NCI-H2029 treated with DMSO at 0.1 percent for 48 hours (cell line): ENCODE results near the gene MARK2.
"Not testable (repeated sequence)": the region's sequence is repeated elsewhere in the genome, so short reads cannot be mapped to it uniquely, and the experiment has no call there.

Source experiments
- DNase-seq: peaks from one replicate; lab custom pipeline; 2025; lab: John Stamatoyannopoulos, UW

MARK2 gene

DNA sequence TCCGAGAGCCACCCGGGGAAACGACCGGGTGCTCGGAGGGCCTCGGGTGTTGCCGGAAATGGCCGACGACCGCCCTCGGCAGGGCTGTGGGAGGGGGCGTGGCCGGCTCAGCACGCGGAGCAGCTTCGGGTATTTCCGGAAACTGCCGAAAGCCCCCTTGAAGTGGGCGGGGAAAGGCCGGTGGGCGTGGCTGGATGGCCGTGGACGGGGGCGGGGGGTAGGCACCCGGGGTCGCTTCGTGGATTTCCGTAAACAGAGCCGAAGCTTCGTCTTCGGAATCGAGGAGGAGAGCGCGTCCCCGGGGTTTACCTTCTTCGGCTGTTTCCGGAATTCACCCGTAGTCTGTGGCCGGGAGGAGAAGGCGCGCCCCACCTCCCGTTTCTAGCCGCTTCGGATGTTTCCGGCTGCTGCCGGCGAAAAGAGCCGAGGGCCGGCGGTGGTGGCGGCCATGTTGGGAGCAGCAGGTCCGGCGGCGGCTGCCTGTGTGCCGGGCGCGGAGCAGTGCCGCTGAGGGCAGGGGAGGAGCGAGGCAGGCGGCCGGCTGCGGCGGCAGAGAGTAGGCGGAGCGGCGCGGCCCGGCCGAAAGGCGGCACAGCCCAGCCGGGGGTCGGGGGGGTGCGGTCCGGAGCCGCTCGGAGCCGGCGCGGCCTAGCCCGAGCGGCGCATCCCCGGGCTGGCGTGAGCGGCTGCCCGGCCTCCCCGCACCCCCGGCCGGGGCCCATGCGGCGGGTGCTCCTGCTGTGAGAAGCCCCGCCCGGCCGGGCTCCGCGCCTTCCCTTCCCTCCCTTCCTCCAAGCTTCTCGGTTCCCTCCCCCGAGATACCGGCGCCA is at the start of gene MARK2:
TSS of gene MARK2 (plus strand) at position 433 of the 830 bp plus-strand sequence. CDS start at position 830, 397 bp downstream.
- peak; percentile 98 for DNase-seq

DNA sequence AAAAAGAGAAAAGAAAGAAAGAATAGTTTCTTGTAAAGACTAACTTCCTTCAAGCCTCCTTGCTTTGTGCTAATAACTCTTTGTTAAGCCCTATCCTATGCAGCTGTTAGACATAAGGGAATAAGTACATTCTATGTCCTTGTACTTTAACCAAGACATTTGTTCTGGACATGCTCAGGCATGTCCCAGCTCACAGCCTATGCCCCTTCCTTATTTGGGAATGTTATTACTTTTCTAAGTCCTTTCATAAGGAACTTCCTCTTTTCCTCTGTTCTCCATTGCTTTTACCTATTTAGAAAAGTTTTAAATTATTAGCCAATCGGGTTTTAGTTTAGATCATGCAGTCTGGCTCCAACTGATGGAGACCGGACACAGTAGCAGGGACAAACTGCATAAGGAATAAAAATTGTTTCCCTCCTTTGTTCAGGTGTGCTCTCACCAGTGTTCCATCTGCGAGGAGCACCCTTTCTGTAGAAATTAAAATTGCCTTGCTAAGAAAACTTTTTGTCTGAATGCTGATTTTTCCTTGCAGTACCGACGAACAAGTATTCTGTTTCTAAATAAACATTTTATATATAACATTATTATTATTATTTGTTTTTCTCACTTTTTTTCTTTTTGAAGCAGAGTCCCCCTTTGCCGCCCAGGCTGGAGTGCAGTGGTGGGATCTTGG is 47.3 kb upstream of the MARK2 start:
- DNase-seq: no peak

DNA sequence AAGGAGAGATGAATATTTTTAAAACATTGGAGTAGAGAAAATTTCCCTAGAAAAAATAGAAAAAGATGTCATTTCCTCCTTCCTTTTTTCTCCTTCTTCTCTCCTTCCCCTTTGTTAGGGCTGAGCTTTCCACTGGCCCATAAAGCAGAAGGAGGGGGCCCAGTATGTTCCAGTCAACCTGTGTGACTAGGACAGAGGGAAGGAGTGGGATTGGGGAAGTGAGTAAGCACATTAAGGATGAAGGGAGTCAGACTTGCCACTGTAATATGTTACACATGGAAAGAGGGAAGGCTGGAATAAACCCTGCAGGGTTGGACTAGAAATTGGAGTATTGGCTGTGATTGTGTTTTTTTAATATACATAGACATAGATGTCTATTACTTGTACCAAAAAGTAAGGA is 45.7 kb upstream of the MARK2 start:
- no peak for DNase-seq

DNA sequence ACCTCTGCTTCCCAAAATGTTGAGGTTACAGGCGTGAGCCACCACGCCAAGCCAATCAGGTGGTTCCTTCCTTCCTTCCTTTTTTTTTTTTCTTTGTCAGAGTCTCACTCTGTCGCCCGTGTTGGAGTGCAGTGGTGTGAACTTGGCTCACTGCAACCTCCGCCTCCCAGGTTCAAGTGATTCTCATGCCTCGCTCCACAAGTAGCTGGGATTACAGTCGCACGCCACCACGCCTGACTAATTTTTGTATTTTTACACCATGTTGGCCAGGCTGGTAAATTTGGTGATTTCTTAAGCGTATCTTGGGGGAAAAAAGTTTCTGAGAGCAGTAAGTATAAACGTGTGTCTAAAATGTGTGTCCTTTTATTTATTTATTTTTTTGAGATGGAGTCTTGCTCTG is 43.8 kb upstream of the MARK2 start:
- no peak for DNase-seq

DNA sequence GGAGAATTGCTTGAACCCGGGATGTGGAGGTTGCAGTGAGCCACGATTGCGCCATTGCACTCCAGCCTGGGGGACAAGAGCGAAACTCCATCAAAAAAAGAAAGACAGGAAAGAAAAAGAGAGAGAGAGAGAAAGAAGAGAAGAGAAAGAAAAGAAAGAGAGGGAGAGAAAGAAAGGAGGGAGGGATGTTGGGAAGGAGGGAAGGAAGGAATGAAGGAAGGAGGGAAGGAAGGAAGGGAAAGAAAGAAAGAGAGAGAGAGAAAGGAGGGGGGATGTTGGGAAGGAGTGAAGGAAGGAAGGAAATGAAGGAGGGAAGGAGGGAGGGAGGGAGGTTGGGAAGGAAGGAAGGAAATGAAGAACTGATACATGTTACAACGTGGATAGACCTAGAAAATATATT is 38.0 kb upstream of the MARK2 start:
- no peak for DNase-seq

DNA sequence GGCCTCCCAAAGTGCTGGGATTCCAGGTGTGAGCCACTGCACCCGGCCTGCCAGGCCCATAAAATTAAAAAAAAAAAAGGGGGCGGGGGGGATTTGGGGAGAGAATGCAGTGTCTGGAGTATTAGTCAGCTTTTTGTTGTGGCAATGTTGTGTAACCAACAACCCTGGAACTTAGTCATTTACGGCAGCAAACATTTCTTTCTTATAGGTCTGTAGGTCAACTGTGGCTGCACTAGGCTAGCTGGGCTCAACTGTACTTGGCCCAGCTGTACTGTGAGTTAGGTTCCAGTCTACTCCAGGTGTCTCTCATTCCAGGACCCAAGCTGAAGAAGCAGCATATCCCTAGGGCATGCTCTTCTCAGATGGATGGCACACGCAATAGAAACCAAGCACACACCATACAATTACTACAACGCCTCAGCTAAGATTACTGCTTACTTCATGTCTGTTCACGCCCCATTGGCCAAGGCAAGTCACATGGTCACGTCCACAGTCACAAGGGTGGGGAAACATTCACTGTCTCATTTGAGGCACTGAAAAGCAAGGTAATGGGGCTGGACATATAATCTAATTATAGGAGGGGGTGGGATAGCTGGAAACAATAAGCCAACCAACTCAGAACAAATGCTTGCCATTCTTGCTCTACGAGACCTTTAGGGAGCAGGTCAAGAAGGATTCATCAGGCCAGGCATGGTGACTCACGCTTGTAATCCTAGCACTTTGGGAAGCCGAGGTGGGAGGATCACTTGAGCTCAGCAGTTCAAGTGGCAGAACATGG is 36.1 kb upstream of the MARK2 start:
- no peak for DNase-seq

DNA sequence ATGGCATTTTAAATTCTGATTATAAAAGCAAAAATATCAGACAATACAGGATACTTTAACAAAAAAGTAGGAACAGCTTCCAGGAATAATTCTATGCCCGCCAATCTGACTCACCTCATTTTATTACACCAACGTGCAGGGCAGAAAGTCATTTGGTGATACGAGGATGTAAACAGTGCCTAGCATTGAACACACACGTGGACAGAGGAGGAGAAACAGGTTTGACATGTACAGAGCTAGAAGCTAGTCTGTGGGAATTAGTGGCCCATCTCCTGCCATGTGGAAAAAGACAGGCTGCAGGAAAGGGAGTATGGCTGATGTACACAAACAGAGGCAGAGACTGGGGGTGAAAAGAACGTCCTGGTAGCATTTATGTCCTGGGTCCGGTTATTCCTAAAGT is 34.7 kb upstream of the MARK2 start:
- DNase-seq: no peak

DNA sequence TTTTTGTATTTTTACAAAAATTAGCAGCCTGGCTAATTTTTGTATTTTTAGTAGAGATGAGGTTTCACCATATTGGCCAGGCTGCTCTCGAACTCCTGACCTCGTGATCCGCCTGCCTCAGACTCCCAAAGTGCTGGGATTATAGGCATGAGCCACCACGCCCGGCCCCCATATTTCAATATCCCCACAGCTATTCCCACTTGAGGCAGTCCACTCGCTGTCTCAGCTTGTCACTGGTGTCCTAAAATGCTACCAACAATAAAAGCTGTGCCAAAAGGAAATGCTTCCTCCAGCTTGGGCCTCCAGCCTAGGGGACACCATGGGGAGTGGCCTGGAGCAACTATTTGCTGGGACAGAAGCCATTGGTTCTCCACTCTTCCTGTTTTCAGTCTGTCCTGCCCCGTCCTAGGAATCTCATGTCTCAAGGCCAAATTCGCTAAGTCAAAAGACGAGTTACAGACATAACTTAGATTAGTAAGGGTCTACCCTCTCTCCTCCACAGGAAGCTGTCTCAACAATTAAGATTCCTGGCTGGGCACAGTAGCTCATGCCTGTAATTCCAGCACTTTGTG is 33.0 kb upstream of the MARK2 start:
- DNase-seq: no peak

DNA sequence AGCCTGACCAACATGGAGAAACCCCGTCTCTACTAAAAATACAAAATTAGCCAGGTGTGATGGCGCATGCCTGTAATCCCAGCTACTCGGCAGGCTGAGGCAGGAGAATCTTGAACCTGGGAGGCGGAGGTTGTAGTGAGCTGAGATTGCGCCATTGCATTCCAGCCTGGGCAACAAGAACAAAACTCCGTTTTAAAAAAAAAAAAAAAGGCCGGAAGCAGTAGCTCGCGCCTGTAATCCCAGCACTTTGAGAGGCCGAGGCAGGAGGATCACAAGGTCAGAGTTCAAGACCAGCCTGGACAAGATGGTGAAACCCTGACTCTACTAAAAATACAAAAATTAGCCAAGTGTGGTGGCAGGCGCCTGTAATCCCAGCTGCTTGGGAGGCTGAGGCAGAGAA is 28.5 kb upstream of the MARK2 start:
- not testable (repeated sequence) for DNase-seq

DNA sequence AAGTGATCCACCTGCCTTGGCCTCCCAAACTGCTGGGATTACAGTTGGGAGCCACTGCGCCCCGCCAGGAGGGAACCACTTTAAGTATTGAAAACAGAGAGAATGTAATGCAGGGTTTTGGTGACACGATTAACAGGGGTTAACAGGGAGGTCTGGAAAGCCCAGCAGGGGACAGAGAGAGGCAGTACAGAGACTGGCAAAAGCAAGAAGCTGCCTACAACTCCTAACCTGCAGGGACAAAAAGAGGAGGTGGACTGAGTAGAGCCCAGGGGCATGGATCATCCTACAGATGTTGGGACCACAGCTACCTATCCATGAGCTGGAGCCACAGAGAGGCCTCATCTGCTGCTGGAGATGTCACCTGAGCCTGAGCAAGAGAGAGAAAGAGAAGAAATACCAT is 27.4 kb upstream of the MARK2 start:
- DNase-seq: no peak

DNA sequence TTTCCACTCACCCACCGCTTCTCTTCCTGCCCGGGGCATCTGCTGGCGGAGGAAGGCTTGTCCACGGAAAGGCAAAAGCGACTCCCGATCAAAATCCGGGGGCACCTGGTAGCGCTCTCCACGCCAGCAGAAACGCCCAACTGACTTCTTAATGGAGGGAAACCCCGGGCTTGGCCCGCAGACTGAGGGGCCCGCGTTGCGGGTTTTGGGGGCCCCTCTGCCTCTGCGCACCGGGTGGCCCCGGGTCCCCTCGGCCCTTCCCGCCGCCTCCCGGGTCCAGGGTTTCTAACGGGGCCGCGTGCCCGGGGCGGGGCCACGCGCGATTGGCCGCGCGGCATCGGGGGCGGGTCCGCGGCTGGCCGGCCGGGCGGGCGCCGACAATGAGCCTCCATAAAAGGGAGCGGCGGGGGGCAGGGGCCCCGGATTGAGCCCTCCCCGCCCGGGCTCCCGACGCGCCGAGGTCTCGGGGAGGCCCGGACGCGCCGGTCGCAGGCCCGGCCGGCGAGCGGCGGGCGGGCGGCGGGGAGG is 25.8 kb upstream of the MARK2 start, which contains the start of gene SPINDOC:
TSS of gene SPINDOC (plus strand) at position 422 of the 528 bp plus-strand sequence. CDS start 231 bp downstream, outside the sequence.
- peak; percentile 9 for DNase-seq

DNA sequence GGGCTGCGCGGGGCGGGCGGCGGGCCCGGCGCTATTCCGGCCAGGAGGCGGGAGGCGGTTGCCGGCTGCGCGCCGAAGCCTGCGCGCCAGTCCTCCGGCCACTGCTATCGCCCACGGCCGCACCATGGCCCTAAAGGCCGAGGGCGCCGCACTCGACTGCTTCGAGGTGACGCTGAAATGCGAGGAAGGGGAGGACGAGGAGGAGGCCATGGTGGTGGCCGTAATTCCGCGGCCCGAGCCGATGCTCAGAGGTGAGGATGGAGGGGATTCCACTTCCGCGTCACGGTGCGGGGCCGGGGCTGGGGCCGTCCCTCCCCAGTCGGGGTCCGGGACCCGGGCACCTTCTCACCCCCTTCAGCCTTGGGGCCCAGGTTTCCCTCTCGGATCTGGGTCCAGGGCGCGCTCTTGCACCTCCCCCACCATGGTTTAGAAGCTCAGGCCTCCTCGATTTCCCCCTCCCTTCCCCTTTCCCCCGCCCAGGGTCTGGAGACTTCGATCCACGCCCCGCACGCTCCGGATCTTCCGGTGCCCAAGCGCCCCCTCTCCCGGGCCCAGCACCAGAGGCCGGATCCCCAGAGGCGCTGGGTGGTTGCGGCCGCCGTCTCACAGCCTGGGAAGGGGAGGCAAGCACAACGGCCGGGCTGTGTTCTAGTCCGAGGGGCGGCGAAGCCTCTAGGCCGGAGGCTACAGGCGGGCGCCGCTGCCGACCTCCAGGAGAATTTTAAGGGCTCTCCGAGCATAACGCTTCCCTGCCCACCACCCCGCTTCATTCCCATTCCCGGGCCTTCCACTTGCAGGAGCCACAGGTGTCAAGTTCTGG is 25.1 kb upstream of the MARK2 start:
- no peak for DNase-seq

DNA sequence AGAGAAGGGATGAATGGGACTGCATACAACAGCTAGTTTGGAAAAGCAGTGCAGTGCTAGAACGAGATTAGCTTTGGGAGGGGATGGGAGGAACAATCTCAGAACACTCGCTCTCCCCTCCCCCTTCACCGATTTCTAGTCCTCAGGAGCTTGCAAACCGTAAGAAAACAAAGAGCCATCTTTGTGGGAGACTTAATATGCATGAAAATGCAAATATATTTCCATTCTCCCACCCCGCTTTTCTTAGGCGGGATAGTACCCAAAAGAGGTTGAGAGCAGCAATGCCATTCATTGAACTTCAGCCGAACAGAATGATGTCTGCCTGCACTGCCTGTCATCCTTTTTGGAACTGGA is 24.6 kb upstream of the MARK2 start:
- no peak for DNase-seq

DNA sequence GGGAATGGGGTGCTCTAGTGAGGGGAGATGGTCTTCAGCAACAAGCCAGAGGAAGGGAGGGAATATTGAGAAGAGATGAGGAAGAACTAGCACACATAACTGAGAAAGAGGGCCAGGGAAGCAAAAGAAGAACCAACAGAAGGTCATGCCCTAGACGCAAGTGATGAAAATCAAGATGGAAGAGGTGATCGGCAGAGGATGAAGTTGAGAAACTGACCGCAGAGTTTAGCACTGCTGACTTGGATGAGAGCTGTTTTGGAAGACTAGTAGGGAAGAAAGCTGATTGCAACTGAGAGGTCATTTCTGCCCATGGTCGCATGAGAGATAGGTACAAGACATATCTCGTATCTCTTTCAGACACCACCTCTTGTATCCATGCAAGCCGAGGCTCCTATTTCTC is 22.7 kb upstream of the MARK2 start:
- no peak for DNase-seq

DNA sequence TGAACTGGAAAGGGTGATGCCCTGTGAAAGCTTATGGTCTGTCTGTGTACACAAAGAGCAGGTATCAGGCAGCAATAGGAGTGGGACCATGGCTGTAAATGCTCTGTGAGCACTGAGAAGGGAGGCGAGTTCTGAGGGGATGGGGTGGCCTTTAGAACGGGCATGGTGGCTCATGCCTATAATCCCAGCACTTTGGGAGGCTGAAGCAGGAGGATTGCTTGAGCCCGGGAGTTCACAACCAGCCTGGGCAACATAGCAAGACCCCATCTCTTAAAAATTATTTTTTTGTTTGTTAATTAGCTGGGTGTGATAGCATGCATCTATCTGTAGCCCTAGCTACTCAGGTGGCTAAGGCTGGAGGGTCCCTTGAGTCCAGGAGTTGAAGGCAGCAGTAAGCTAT is 22.2 kb upstream of the MARK2 start:
- no peak for DNase-seq

DNA sequence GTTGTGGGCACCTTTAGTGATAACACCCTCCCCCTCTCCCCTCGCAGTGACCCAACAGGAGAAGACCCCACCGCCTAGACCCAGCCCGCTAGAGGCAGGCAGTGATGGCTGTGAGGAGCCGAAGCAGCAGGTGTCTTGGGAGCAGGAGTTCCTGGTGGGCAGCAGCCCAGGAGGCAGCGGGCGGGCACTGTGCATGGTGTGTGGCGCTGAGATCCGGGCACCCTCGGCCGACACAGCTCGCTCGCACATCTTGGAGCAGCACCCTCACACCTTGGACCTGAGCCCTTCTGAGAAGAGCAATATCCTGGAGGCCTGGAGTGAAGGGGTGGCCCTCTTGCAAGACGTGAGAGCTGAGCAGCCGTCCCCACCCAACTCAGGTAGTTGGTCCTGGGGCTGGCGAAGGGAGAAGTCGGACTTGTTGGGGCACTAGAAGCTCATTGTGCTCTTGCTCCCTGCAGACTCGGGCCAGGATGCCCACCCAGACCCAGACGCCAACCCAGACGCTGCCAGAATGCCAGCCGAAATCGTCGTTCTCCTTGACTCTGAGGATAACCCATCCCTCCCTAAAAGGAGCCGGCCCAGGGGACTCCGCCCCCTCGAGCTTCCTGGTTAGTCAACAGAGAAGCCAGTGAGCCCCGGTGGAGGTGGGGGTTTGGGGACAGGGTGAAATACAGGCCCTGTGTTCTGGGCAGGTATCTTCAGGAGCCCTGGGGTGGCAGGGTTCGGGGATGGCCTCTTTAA is 21.0 kb upstream of the MARK2 start:
- no peak for DNase-seq

DNA sequence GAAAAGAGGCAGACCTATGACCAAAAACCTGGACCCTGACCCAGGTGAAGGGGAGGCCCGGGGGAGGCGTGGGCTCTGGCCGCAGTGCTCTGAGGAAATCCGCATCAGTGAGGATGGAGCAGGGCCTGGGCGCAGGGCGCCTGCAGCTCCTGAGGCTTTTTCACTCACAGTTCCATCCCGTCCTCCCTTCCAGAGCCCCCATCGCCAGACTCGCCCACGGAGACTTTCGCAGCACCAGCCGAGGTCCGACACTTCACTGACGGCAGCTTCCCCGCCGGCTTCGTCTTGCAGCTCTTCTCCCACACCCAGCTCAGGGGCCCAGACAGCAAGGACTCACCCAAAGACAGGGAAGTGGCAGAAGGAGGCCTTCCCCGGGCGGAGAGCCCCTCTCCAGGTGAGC is 20.3 kb upstream of the MARK2 start:
- no peak for DNase-seq

DNA sequence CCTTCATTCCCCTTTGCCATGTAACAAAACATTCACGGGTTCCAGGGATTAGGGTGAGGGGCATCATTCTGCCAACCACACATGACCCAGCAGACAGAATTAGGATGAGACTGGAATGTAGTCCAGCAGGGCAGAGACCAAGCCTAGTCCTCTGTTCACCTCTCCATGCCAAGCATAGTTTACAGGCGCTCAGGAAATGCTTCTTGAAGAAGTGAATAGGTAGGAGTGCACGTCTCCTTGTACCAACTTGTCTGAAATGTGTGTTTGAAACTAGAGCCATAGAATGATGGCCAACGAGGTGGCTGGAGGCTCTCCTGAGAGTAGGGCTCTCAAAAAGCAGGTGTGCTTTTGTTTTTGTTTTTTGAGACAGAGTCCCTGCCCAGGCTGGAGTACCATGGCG is 17.5 kb upstream of the MARK2 start:
- peak; percentile 9 for DNase-seq

DNA sequence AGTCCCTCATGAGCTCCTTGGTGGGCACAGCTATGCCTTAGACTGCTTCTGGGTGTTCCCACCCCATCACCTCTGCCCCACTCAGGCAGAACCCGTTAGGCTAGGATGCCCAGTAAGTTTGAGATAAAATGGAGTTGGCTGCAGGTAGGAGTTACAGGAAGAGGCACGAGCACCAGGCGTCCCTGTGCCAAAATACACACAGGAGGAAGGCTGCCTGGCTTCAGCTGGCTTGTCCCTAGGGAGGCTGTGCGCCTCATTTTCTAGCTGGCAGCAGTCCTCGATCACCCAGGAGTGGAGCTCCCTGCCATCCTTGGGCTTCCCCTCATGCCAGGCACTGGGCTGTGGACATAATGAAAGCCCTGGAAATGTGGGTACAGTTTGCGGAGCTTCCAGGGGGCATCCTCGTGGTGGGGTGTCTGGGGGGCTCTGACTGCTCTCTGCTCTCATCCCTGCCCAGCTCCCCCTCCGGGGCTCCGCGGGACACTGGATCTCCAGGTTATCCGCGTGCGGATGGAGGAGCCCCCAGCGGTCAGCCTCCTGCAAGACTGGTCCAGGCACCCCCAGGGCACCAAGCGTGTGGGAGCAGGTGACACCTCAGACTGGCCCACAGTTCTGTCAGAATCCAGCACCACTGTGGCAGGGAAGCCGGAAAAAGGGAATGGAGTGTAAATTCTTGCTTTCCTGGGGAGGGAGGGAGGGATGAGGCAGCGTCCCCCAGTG is 12.3 kb upstream of the MARK2 start:
- DNase-seq: peak; percentile 74
